K562 (cell line): Measurements from ENCODE around the gene YPEL3.
"Not testable (repeated sequence)": the region's sequence is repeated elsewhere in the genome, so short reads cannot be mapped to it uniquely, and the experiment has no call there.

Experiments used
- CEBPB ChIP-seq: fragments of 450-650 bp; IDR thresholded peaks from 2 replicates; pipeline ENCODE4 v1.6.1; 2016; ENCODE audit warnings: missing genetic modification characterization, missing compliant biosample characterization
- GTF3C2 ChIP-seq: IDR thresholded peaks from 3 replicates; pipeline ENCODE4 v1.6.1; 2011; ENCODE audit warnings: borderline replicate concordance, mild to moderate bottlenecking, moderate library complexity; ENCODE audit not compliant: insufficient read length; ENCODE audit errors: extremely low read depth
- JUN ChIP-seq, 2 experiments: sonication (generic) in 1 of 2; formaldehyde crosslinking in 1 of 2; IDR thresholded peaks; 2 replicates each; pipeline versions ENCODE4 v1.6.1 to v1.8.0; 2012 to 2022; ENCODE audit warnings: borderline replicate concordance in 2 of 2, mild to moderate bottlenecking in 2 of 2, improper control_type of control experiment in 1 of 2, low read depth in 1 of 2, low read length in 1 of 2, missing genetic modification reagents in 1 of 2
- L3MBTL2 ChIP-seq: fragments of 450-650 bp; IDR thresholded peaks from 2 replicates; pipeline ENCODE4 v1.6.1; 2016; ENCODE audit warnings: mild to moderate bottlenecking, moderate library complexity
- NEUROD1 ChIP-seq: fragments of 150-350 bp; IDR thresholded peaks from 2 replicates; pipeline ENCODE4 v1.6.1; 2014; ENCODE audit warnings: borderline replicate concordance, low read length, low read depth; ENCODE audit not compliant: partially characterized antibody
- NFRKB ChIP-seq: fragments of 450-650 bp; IDR thresholded peaks from 2 replicates; pipeline ENCODE4 v1.6.1; 2016; ENCODE audit warnings: low read depth
- SMARCB1 ChIP-seq: IDR thresholded peaks from 2 replicates; pipeline ENCODE4 v1.6.1; 2011; ENCODE audit warnings: improper control_type of control experiment, low read depth; ENCODE audit not compliant: insufficient read length
- TEAD1 ChIP-seq, 2 experiments: fragments of 450-650 bp in 1 of 2; sonication (generic) in 1 of 2; formaldehyde crosslinking; IDR thresholded peaks; 2 replicates each; pipeline versions ENCODE4 v1.4.0 to v1.8.0; 2020 to 2022; ENCODE audit warnings: mild to moderate bottlenecking in 2 of 2, missing genetic modification reagents in 1 of 2
- ZNF384 ChIP-seq: IDR thresholded peaks from 2 replicates; pipeline ENCODE4 v1.6.1; 2012; ENCODE audit warnings: low read depth, low read length, improper control_type of control experiment
- ZNF639 ChIP-seq, 2 experiments: fragments of 200-800 bp in 1 of 2; sonication (Bioruptor generic) in 1 of 2; sonication (generic) in 1 of 2; formaldehyde crosslinking in 1 of 2; IDR thresholded peaks in 1 of 2; conservative IDR thresholded peaks in 1 of 2; 2 replicates each; pipeline versions ENCODE4 v1.5.0 to v1.6.1; 2016 to 2020; ENCODE audit warnings: missing compliant biosample characterization in 1 of 2, missing genetic modification characterization in 1 of 2, missing genetic modification reagents in 1 of 2

- TF ChIP-seq ZNF639 (CRISPR knock-in tag; conservative IDR thresholded peaks at IDR 0.05 in 1 of 2, IDR thresholded peaks at IDR 0.05 in 1 of 2); NFRKB; ZNF384; L3MBTL2; GTF3C2; CEBPB (tag); NEUROD1; JUN (IDR thresholded peaks at IDR 0.05; ENCODE audit: borderline replicate concordance, low read depth, low read length); JUN (CRISPR knock-in tag; IDR thresholded peaks at IDR 0.05; ENCODE audit: borderline replicate concordance); SMARCB1; TEAD1 (CRISPR knock-in tag; IDR thresholded peaks at IDR 0.05): not testable (repeated sequence)
These were observed 29.7 kb upstream of the YPEL3 start for GRCh38 chr16:30125690-30126089.
